Thyroid gland (tissue), 4 donors: Measurements from ENCODE around the gene IFT122.

Experiments used
- POLR2A ChIP-seq, 2 donors: fragments of 450-650 bp; IDR thresholded peaks; one replicate each; pipeline ENCODE4 v1.6.1; 2017; ENCODE audit warnings: antibody characterized with exemption in 2 of 2, mild to moderate bottlenecking in 2 of 2, moderate library complexity in 1 of 2
- TF ChIP-seq, protein P1 (sequence below), 6 experiments: fragments of 200-600 bp in 3 of 6; fragments of 450-650 bp in 3 of 6; sonication (generic) in 3 of 6; IDR thresholded peaks; one replicate each; pipeline ENCODE4 v1.5.1; 2016 to 2019; ENCODE audit warnings: antibody characterized with exemption in 6 of 6, mild to moderate bottlenecking in 2 of 6, inconsistent platforms in 1 of 6, moderate library complexity in 1 of 6

DNA sequence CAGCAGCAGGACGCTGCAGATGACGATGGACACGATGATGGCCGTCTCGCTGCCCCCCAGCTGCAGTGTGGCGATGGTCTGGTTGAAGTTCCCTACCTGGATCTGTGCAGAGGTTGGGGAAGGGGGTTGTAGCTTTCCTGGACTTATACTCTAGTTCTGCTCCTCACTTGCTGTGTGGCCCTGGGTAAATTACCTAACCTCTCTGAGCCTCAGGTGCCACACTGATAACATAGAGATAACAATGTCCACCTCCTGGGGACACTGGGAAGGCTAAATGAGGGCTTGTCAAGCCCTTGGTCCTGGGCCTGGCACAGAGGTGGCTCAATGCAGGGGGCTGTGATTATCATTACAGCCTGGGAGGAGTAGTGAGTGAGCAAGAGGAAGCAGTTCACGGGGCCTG, 129.8 kb downstream of the IFT122 start:
- TF ChIP-seq, protein P1, sequence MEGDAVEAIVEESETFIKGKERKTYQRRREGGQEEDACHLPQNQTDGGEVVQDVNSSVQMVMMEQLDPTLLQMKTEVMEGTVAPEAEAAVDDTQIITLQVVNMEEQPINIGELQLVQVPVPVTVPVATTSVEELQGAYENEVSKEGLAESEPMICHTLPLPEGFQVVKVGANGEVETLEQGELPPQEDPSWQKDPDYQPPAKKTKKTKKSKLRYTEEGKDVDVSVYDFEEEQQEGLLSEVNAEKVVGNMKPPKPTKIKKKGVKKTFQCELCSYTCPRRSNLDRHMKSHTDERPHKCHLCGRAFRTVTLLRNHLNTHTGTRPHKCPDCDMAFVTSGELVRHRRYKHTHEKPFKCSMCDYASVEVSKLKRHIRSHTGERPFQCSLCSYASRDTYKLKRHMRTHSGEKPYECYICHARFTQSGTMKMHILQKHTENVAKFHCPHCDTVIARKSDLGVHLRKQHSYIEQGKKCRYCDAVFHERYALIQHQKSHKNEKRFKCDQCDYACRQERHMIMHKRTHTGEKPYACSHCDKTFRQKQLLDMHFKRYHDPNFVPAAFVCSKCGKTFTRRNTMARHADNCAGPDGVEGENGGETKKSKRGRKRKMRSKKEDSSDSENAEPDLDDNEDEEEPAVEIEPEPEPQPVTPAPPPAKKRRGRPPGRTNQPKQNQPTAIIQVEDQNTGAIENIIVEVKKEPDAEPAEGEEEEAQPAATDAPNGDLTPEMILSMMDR (IDR thresholded peaks at IDR 0.05), result no peak
- TF ChIP-seq POLR2A (IDR thresholded peaks at IDR 0.05), result no peak
